ENCODE measurements around the gene ZDHHC17.

ZDHHC17 gene

DNA sequence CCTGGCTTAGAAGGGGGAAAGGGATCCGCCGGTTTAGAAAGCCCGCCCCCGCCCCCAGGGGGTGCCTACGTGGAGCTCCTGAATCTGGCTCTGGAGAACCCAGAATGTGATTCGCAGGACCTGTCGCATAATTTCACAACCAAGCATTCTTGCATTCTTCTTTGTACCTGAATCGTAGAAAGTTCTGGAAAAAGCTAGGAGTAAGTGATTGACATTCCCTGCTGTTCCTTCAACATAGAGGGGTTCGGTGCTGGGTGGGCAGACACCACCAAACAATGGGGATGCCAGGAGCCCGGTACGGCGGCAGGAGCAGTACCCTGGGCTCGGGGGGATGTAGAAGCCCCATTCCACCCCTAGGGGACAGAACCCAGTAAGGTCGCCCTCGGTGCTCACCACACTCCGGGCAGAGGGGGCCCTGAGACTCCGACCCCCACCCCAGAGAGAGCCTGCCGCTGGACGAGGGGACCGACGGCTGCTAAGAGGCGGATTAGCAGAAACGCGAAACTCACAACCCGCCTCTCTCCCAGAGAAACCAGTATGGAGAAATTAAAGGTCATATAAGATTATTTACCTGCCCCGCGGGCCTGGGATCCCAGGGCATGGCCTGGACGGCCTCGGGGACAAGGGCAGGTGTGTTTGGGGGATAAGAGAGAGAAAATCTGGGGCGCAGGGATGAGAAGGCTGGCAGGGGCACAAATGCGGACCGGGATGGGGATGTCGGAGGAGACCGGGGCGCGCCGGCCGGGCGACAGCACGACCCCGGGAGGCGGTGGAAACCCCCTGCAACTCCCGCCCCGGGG lies 114.4 kb downstream of the ZDHHC17 start:
- no peak for DNase-seq (ENCODE audit: low read depth)

DNA sequence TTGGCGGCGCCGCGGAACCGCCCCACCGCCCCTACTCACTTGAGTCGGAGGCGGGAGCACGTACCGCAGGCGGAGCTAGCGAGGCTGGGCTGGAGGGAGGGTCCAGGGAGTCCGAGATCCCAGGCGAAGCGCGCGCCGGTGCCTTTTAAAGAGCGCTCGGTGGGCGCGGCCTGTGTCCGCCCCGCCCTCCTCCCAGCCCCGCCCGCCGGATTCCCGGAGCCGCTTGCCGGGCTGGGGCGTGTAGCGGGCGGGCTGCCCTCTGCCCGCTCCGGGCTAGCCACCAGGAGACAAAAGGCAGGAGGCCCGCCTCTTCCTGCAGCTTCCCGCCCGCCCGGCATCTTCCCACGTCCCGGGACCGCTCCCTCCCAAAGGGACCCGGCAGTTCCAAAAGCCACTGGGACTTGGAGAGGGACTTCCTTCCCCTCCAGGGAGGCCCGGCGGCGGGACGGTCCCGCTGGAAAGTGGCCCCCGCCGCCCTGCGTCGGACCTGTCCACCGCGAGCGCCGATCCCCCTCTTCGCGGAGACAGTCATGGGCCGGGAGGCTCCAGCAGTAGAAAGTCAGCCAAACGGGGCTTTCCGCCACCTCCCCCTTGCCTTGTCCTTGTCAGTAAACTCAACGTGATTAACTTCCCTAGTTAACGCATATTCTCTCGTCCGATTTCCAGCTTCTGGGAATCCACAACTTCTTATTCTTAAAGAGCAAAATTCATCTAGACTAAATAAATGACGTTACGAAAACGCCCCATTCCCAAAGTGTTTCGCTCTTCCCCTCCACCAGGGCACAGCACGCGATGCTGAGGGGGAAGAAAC lies 115.2 kb downstream of the ZDHHC17 start, which contains the start of gene CSRP2:
Gene CSRP2, minus strand, starts transcription at position 121 of the 811 bp plus-strand sequence. CDS start 12,759 bp downstream, outside the sequence.
- DNase-seq (ENCODE audit: low read depth): peak; percentile 63

DNA sequence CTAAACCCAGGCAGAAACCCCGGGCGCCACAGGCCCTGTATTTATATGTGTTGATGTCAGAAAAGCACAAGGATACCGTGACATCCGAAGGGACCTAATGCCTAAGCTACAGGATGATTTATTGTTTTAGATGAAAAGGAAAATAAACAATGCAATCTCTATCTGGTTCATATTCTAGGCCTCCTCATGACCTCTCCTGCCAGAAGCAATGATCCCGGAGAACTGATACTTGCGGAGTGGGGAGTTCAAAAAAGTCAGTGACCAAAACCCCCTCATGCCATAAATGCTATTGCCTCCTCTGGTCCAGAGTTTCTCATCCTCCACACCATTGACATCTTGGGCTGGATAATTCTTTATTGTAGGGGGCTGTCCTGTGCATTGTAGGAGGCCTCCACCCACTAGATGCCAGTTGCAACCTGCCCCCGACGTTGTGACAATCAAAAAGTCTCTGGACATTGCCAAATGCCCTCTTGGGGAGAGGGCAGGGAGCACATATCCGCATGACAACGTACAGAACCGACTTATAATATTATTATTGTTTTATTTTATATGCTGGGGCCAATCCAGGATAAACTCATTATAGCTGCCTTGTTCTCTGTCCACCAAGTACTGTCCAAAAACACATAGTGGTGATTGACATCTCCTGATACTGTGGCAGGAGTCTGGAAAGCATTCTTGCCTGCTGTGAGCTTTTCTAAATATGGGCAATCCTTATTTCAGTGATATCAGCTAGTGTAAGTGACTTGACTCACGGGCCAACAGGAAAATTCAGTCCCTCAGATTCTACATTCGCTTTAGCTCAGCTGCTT lies 116.0 kb downstream of the ZDHHC17 start:
- no peak for DNase-seq (ENCODE audit: low read depth)

DNA sequence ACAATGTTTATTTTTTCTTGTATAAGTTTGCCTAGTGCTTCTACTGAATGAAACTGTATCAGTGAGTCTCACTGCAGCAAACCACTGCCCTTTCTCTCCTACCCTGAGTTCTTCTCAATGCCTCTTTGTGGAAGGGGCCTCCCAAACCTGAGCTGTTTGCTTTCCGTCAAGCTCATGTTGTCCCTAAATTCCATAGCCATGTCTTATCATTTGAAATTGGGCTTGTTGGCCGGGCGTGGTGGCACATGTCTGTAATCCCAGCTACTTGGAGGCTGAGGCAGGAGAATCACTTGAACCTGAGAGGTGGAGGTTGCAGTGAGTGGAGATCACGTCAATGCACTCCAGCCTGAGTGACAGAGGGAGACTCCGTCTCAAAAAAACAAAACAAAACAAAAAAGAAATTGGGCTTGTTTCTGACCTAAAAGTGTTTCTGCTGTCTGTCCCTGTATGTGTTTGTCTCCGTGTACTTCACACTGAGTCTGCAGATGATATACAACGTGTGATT lies 116.7 kb downstream of the ZDHHC17 start:
- no peak for DNase-seq (ENCODE audit: low read depth)

DNA sequence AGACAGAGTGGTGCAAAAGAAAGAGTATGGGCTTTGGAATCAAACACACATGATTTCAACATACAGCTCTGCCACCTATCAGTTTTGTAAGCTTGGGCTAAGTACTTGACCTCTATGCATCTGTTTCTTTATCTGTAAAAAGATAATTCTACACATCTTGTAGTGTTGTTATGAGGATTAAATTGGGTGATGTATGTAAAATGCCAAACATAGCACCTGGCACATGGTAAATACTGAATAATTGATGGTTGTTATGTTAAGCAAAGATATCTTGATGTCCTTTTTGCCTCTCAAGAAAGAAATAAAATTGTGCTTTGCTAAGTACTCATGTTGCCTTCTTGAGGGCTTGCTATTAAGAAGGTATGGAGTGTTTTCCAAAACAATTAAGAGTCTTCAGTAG lies 117.2 kb downstream of the ZDHHC17 start:
- DNase-seq (ENCODE audit: low read depth): no peak

DNA sequence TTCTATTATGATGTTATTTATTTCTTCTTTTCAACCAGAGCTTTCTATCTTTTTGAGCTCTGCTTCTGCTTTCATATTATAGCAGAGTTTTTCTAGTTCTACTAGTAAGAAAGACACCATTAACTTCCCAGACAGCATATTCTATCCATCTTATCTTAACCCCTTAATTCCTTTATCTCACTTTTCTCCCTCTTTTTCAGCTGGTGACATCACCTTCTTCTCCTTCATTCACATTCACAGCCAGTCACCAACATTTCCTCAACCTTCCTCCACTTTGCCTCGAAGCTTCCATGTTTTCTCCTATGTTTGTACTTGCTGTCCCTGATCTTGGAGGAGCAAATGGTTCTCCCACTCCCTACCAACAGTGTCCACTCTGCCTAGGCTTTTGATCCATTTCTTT lies 118.5 kb downstream of the ZDHHC17 start:
- no peak for DNase-seq (ENCODE audit: low read depth)

DNA sequence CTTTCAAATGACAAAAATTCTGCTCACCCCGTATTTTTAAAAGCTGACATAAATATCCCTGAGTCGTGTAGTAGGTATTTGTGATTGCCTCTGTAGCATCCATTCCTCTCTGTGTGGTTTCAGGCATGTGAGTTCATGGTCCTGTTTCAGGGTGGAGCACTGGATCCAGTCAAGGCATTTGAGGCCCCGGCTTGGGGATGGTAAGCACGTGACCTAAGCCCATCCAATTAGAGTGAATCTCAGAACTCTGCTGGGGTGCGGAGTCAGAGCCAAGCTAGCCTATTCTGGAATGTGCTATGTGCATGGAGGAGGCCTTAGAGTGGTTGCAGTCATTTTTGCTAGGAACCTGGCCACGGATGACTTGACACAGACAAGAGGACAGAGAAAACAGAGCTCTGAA lies 119.2 kb downstream of the ZDHHC17 start:
- DNase-seq (ENCODE audit: low read depth): no peak

DNA sequence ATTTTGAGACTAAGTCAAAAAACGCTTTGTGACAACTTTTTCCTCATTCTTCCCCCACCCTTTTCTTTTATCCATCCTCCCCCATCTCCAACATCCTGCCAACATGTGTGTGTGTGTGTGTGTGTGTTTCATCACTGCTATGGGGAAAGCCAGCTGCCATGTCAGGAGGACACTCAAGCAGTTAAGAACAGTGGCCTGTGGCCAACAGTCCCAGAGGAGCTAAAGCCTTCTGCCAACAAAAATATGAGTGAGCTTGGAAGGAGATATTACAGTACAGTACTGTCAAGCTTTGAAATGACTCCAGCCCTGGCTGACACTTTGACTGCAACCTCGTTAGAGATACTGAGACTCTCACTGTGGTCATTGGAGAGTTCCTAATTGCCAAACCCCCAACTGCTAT lies 119.9 kb downstream of the ZDHHC17 start:
- no peak for DNase-seq (ENCODE audit: low read depth)

DNA sequence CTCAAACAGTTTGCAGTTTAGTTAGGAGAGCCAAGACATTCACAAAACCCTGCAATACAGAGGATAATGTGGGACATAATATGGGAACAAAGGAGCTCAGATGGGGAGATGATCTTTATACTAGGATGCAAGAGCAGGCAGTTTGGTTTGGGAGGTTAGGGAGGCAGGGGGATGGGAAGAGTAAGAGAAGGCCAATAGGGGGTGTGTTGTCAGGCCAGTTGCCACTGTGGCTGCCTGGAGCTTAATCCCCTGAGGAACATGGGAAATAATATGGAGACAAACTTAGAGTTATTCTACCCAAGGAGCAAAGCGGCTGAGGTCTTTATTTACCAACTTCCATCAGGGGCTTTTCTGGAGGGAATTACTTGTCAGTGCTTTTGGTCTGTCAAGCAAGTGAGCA lies 124.9 kb downstream of the ZDHHC17 start:
- no peak for DNase-seq (ENCODE audit: low read depth)

DNA sequence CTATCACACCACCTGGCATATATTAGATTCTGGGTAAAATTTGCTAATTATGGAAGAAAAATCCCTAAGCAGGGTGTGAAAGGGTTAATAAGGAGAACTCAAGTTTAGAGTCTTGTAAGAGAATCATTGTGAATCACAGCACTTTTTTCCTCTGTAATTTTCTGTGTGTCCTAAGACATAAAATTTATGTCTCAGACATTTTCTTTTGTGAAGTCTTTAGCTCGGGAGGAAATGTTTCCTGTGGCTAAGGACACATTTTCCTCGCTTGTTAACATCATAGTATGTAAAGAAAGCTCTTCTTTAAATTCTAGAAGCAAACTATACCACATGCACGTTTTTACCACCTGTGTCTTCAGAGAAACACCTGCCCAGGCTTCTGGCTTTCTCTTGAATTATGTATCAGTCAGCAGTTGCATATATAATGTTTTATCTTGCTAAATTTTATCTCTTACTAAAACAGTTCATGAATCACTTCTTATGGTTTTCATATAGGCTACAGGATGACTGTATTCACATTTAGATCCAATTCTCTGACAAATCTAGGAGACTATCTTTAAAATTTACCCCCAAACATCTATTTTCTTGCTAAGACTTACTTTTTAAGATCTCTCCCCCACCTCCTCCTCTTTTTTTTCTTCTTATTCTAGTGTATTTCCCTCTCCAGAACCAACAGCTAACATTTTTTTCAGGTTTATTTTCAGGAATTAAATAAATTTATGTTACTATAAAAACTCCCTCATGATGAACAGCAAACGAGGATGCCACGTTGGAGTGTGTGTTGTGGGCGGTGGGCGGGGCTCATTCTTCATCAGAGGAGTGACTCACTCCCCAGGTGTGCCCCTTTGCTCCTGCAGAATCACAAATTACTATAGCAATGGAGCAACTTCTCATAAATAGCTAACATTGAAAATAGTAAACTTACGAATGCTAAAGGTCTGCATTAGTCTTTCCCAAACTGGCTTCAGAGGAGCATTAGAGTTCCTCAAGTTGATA lies 126.5 kb downstream of the ZDHHC17 start:
- DNase-seq (ENCODE audit: low read depth): no peak

DNA sequence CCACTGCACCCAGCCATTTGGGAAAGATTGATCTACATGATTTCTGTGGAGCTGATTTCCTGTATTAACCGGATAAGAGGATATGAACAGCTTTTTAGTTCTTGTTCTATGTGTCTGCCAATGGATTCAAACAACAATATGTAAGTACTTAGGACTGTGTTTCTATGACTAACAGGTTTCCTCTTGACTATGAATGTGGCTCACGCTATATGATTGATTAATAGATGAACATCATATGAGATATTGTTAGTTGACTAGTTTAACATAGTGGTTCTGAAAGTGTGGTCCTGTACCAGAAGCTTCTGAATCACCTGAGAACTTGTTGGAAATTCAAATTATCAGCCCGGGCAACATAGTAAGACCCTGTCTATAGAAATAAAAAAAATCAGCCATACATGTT lies 127.7 kb downstream of the ZDHHC17 start:
- DNase-seq (ENCODE audit: low read depth): no peak

DNA sequence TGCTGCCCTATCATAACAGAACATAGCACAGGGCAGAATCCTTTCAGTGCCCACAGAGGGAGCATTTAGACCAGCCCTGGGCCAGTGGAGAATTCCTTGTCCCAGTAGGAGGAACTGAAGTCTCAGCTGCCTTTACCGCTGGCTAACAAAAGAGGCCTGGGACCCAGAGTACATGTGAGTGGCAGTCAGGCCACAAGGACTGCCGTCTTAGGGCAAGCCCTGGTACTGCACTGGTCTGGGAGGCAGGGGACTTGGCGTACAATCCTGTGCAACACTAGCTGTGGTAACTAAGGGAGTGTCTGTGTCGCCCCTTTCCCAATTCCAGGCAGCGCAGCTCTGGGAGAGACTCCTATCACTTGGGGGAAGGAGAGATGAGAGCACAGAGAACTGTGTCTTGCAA lies 131.9 kb downstream of the ZDHHC17 start:
- no peak for DNase-seq (ENCODE audit: low read depth)

DNA sequence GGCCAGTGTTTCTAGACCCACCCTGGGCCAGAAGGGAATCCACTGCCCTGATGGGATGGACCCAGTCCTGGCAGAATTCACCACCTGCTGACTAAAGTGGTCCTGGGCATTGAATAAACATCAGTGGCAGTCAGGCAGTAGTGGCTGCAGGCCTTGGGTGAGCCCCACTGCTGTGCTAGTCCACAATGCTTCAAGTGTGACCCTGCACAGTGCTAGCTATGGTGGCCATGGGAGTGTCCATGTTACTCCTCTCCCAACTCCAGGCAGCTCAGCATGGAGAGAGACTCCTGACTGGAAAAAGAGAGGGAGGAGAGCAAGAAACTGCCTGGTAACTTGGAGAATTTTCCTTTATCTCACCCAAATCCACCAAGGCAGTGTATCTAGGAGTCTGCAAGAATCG lies 132.4 kb downstream of the ZDHHC17 start:
- DNase-seq (ENCODE audit: low read depth): no peak

DNA sequence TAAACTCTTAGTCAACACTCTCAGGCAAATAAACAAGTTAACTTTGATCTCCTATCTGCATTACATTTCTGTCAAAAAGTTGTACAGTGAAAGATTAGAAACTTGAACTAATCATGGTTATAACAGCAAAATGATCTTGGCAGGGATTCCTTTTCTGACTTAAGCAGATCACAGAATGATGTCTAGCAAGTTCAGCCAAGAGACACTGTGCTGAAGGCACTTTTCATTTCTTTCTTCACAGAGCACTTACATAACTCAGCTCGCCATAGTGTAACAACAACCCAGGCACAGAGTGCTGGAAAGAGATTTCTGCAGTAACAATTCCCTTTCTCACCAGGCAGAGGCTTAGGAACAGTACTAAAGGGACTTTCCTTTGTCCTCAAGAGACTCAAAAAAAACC lies 134.5 kb downstream of the ZDHHC17 start:
- peak; percentile 29 for DNase-seq (ENCODE audit: low read depth)

DNA sequence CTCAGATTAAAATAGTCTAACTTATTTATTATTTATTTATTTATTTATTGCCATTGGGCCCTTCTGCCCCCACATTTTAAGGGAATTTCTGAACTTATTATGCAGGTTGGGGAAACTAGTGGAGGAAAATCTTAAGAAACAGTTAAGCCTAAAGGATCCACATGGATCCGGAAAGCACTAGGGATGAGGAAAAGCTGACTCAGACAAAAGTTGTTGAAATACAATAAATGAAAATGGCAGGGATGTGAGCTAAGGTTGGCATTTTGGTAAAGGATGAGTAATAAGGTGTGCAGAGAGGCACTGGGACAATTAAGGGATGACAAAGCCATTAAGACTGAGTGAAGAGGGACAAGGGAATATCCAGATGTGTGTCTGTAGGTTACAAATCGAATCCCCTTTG lies 135.6 kb downstream of the ZDHHC17 start:
- no peak for DNase-seq (ENCODE audit: low read depth)

DNA sequence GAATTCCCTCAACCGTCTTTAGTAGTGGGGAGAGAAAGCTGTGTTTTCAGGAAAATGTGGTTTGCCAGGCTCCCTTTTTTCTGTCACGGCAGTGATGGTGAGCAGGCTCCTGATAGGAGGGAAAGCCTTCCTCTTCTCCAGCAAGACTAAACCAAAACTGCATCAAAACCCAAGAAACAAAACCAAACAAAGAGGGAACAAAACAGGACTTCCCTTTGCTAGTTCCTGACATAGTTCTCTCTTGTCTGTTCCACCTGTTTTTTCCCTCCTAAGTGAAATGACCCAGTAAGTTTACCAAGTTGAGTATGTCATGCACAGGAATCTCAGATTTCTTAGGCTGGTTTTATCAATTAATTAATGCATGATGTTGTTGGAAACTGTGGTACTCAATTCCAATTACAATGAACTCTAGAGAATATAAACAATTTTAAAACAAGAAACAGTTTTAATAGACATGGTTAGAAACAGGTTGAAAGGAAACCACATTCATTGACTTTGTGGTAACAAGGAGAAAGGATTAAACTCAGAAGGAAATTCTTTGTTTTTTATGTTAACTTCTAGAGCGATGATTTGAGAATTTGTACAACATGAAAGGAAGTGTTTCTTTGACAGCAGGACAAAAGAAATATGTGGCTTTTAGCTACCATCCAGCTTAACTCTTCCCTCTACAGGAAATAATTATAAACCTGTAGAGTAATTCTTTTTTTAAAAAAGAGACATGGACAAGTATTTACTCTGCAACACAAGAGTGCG lies 137.9 kb downstream of the ZDHHC17 start:
- no peak for DNase-seq (ENCODE audit: low read depth)
